Cardiac fibroblast (primary cell): ENCODE results near the gene CYP46A1.

ENCODE experiments used
- DNase-seq, 2 donors: peaks; one replicate each; pipeline versions ENCODE4 v3.0.0 to v3.0.0-alpha.2; 2010; ENCODE audit warnings: low read depth in 2 of 2
- H3K4me3 ChIP-seq, 2 donors: replicated peaks in 1 of 2; 1 replicate in 1 of 2; 2 replicates in 1 of 2; pipeline ENCODE4 v1.5.1; 2011; ENCODE audit warnings: low read depth in 2 of 2, low read length in 2 of 2, mild to moderate bottlenecking in 2 of 2, moderate library complexity in 1 of 2
- TF ChIP-seq, protein P1 (sequence below): IDR thresholded peaks from one replicate; pipeline ENCODE4 v1.5.1; 2011; ENCODE audit warnings: low read depth, mild to moderate bottlenecking, low read length, inconsistent platforms

Gene CYP46A1

DNA sequence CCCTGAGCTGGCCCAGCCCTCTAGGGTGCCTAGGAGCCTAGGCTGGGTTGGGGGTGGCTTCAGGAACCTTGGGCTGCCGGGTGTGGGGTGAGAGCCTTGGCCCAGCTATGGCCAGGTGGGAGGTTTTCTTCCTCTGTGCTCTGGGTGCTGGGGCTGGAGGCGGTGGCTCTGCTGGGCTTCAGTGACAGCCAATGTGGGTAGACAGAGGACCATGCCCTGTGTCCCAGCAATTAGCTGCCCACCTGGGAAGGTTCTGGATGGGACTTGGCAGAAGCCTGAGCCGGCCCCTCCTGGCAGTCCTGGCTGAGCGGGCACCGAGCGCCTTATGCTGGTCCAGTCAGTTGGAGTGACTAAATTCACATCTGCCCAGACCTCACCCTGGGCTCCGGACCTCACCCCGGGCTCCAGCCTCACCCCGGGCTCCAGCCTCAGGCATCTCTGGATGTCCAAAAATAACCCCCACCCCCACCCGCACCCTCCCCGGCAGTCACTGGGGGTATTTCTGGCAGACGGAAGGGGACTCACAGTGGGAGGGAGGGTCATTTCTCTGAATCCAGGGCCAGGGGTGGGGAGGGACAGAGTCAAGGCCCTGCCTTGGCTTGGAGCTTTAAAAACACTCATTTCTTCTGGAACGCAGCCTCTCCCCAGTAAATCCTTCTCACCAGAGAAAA is 46.9 kb downstream of the CYP46A1 start:
- no peak for DNase-seq
- H3K4me3 ChIP-seq = no peak overlapping the region
- TF ChIP-seq, protein P1, sequence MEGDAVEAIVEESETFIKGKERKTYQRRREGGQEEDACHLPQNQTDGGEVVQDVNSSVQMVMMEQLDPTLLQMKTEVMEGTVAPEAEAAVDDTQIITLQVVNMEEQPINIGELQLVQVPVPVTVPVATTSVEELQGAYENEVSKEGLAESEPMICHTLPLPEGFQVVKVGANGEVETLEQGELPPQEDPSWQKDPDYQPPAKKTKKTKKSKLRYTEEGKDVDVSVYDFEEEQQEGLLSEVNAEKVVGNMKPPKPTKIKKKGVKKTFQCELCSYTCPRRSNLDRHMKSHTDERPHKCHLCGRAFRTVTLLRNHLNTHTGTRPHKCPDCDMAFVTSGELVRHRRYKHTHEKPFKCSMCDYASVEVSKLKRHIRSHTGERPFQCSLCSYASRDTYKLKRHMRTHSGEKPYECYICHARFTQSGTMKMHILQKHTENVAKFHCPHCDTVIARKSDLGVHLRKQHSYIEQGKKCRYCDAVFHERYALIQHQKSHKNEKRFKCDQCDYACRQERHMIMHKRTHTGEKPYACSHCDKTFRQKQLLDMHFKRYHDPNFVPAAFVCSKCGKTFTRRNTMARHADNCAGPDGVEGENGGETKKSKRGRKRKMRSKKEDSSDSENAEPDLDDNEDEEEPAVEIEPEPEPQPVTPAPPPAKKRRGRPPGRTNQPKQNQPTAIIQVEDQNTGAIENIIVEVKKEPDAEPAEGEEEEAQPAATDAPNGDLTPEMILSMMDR = no peak

- H3K4me3 ChIP-seq = no peak overlapping the region
- TF ChIP-seq, protein P1 = no peak
- no peak for DNase-seq
Measured at GRCh38 chr14:99731547-99732435, 47.7 kb downstream of the CYP46A1 start.

GRCh38 chr14:99732436-99733210 is 48.5 kb downstream of the CYP46A1 start:
- TF ChIP-seq, protein P1 = no peak
- no peak overlapping the region for H3K4me3 ChIP-seq
- DNase-seq = no peak

DNA sequence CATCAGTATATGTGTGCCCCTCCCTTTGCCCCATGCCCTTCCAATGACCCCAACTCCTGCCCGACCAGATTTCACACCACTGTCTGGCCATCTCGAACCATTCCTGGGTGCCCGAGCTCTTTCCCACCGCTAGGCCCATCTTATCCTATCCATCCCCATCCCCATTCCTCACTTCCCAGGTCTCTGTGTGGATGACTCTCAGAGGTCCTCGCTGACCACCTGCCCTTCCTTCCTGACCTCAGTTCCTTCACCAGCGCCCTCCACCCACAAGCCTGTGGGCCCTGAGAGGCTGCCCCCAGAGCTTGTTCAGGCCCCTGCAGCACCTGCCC is 49.1 kb downstream of the CYP46A1 start:
- TF ChIP-seq, protein P1 = no peak
- DNase-seq = no peak
- no peak overlapping the region for H3K4me3 ChIP-seq

GRCh38 chr14:99733540-99734405 is 49.7 kb downstream of the CYP46A1 start:
- TF ChIP-seq, protein P1 = no peak
- no peak overlapping the region for H3K4me3 ChIP-seq
- no peak for DNase-seq

DNA sequence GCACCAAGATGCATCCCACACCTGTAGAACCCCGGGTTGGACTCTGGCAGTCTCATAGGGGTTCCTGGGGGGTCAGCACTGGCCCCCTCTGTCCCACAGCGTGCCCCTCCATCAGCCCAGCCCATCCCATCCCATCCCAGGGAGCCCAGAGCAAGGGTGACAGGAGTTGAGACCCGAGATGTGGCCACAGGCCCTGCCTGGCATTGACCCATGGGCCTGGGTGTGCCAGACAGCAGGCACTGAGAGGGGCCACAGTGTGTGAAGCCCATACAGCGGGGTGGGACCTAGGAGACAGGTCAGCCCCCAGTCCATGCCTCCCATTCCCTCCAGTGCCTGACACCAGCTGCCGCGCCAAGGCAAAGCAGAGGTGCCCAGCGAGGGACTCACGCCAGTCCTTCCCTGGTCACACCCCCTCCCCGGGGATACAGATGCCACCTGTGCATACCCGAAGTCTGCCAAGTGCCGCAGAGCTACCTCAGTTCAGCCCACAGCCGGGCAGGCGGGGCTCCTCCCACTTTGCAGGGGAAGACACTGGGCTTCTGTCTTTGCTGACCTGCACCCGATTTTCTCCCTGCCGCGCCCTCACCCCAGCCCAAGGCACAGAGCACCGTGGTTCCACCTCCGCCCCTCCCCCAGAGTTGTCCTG is 50.4 kb downstream of the CYP46A1 start:
- TF ChIP-seq, protein P1 = no peak
- no peak overlapping the region for H3K4me3 ChIP-seq
- no peak for DNase-seq
